M059J (cell line): ENCODE results near the gene TAGLN3. TPM values are rescaled to one million over a fixed set of nuclear protein-coding genes. Genes with fewer than 3 reads are reported as not detected.

Experiments
- DNase-seq: peaks from one replicate; pipeline ENCODE4 v3.0.0-alpha.2; 2012; ENCODE audit warnings: low read depth
- total RNA-seq: library from RNA; depleted of rRNA; stranded (reverse); fragments of >200 nt; shearing (Covaris generic); gene quantifications from 2 replicates; pipeline ENCODE4 v1.2.3, GENCODE V29; 2014; rRNA removed

Gene TAGLN3
- 1.6 and 3.2 TPM in 2 replicates for total RNA-seq

DNA sequence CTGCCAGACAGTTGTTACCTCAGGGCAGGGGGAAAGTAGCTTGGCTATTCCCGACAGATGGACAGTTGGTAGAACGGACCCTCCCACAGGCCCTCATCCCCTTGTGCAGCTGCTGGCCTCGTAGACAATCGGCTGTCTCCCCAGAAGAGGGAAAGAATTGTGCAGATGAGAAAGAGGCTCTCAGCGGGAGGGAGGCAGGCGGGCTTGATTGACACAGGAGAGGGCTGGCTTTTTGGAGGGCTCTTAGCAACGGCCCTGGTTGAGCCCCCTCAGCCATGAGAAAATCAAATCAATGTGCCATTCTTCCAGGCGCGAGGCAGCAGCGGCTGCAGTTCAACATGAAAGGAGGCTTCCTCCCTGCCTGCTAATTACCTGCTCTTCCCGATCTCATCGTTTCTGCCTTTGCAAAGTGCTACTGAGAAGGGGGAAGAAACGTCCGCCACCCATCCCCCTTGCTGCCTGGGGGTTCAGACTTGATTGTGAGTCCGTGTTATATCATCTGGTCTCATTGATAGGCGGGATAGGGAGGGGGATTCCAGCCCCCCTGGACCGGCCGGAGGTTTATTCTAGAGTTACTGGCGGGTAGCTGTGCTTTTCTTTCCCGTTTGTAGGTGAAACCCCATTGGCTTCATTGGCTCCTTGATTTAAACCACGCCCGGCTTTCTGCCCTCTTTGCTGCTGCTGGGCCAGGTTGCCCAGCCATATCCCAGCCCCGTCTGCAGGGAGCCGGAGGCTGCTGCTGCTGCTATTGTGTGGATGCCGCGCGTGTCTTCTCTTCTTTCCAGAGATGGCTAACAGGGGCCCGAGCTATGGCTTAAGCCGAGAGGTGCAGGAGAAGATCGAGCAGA is at the start of gene TAGLN3:
TAGLN3 (plus strand) TSS at position 287 of the 848 bp plus-strand sequence; CDS start at position 788, 501 bp downstream.
- DNase-seq: peak; percentile 63

DNA sequence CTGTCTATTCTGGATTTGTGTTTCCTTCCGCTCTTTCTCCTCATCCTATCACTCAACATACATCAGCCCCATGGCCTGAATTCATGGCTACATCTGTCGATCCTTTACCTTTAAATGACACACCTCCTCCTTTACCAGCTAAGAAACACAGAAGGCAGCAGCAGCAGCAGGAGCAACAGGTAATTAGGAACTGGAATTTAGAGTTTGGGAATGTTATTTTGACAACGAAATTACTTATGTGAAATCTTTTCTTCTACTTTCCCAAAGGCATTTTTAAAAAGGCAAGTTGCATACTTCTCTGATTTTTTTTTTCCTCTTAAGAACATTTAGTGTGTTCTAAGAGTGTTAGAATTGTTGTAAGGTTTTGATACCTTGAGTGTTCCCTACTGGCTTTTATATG is 49.0 kb upstream of the TAGLN3 start:
- DNase-seq: no peak

DNA sequence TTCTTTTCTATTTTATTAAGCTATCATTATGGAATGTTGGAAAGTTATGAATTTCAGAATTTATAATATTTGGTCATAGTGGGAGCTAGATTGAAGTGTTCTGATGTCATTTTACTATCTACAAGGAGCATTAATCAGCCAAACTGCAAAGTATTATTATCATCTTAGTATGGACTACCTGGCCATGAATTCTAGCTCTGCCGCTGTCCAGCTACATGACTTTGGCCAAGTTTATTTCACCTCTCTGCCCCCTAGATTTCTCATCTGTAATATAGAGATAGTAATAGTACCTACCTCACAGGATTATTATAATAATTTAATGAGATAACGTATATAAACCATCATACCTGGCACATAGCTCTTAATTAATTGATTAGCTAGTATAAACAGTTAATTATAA is 47.7 kb upstream of the TAGLN3 start:
- no peak for DNase-seq

DNA sequence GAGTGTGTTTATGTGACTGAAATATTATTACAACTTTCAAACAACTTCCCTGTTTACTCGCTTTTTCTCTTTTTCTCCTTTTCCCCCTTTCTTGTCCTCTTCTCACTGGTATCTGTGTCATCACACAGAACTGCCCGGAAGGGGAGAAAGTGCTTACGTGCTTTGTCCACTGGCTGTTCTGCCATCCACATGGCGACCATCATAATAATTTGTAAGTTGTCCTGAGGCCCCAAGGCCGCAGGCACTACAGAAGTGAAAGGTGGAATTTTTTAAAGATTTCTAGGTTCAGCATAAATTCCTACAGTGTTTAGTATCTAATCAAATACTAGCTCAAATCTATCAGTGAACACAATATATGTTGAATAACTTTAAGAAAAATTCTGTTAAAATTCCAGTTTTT is 46.6 kb upstream of the TAGLN3 start:
- DNase-seq: no peak

DNA sequence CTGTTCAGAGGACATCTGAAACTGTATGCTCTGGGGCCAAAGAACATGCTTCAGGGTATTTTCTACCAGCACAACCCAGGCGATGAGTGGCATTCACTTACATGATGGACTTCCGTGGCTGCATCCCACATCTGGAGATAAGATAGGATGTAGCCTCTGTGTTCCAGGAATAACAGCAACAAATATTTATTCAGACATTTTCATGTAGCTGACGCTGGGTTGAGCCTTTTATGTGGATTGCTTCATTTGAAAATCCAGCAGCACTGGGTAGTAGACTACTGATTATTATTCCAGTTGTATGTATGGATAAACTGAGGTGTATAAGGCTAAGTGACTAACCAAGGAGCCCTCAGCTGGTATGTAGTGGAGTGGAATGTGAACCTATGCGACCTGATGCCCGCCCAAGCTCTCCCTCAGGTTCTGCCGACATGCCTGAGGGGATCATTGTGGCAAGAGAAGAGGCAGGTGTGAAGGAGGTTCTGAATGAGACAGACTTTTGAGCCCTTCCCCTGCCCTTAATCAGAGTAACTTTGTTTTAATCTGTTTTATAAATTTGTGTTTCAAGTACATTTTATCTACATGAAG is 45.8 kb upstream of the TAGLN3 start:
- no peak for DNase-seq

DNA sequence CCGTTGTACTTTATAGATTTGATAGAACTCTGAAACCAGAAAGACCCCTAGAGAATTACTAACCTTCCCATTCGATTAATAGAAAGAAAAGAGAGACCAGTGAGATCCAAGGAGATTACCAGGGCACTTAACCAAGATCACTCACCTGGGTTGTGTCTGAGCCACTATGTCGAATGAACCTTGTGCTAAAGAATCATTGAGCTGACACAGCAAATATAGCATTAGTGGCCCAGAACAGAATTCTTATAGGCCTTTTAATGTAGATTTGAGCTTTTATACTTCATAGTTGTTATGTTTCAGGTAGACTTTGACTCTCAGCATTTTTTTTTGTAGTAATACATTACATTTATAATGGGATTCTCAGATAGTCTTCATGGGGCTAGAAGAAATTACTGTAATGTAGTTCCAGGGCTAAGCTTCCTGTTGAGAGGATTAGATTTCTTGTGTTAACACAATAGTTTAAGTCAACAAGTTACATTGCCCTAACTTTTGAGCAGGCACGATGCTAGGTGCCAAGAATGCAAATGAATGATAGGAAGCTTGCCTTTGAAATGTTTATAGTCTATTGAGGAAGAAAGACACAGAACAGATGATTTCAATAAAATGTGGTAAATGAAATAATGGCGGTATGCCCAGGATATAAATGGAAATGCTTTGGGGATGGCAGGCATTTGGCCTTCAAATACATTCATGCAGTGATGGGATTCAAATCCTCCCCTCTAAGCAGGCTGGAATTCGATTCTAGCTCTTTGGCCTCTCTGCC is 44.3 kb upstream of the TAGLN3 start:
- DNase-seq: peak; percentile 56

DNA sequence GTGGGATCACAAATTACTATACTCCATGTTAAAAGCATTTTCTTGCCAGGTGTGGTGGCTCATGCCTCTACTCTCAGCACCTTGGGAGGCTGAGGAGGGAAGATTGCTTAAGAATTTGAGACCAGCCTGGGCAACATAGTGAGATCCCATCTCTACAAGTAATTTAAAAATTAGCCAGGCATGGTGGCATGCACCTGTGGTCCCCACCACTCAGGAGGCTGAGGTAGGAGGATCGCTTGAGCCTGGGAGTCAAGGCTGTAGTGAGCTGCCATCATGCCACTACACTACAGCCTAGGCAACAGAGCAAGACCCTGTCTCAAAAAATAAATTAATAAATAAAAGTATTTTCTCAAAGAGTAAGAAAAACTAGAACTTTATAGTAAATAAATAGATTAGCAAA is 42.8 kb upstream of the TAGLN3 start:
- DNase-seq: no peak

DNA sequence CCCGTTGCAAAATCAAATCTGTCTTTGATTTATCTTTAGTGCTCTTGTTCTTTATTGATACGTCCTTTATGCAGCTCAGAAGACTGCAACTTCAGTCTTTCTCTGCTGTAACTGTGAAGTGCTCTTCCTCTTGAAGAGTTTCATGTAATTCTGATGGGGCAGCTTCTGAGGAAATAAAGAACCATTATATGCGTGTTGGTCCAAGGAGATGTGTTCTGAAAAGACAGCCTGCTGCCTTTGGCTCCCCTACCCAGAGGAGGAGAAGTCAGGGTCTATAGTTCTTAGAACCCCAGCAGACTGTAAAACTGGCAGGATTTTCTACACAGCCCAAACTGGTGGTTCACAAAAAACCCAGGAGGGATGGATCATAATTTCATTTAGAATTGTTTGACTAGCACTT is 42.3 kb upstream of the TAGLN3 start:
- DNase-seq: no peak

DNA sequence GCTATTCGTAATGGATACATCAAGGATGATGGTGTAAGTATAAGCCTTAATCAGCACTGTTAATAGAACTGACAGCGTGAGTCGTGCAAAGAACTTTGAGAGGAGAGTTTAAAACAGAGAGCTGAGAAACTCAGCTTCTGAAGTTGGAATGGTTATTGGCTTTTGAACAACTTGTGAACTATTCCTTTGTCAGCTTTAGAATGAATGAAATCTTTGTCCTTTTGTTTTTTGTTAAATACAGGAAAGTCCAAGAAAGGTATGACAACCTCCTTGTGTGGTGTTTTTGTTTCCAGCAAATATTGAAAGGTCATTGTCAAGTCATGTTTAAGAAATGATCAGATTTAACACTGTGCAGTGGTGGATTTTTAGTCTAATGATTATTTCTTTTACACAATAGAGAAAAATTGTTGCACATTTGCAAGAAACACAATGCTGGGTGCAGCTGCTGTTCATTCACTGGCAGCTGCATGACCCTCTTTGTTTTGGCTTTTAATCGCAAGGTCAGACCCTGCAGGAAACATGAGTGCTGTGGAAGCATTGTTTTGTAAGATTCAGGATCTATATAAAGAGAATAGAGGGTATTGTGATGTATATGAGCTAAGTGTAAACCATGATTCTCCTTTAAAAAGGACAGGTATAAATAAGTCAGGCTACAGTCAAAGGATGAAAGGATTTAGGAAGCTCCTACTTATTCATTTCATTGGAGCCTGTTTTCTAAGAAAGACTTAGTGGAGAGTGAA is 41.6 kb upstream of the TAGLN3 start:
- DNase-seq: no peak

DNA sequence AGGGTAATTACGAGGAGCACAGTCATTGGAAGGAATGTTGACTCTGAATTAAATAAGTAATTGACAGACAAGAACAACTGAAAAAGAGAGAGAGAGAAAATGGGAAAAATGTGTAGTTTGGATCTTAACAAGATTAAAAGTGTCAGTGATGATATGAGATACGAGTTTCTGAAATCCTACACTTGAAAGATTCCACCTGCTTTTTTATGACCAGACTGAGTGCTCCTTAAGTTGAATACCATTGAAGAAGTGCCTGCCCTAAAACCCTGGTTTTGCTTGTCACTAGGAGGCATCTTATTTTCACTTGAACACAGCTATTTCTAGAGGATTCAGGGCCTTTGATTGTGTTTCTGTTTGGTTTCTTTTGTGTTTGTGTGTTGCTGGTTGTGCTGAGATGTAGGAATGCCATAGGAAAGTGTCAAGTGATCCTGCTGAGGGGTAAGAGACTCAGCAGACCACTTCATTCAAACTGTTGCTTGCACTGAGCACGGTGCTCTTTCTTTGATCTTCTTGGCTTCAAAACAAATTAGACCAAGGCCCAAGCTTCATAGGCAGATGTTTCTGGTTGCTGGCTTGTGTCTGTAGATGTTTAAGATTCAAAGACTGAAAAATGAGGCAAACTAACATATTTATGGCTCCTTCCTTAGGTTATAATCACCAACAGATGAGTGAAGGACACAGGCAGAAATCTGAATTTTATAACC is 37.1 kb upstream of the TAGLN3 start:
- no peak for DNase-seq

DNA sequence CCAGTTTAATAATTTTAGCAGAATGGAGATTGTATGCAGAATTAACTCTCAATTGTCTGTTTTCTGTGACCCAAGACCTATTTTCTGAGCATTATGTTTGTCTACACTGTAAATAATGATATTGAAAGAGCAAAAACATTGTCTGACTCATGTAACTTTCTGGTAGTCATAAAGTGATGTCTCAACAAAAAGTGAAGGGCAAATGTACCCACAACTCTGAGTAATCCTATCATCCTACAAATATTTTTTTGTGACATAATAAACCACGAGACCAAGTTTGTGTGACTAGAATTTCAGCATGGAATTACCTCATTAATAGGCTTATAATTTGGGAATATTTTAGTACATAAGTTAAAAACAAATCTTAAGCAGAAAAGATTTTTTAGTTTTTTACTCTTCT is 35.3 kb upstream of the TAGLN3 start:
- peak; percentile 90 for DNase-seq

DNA sequence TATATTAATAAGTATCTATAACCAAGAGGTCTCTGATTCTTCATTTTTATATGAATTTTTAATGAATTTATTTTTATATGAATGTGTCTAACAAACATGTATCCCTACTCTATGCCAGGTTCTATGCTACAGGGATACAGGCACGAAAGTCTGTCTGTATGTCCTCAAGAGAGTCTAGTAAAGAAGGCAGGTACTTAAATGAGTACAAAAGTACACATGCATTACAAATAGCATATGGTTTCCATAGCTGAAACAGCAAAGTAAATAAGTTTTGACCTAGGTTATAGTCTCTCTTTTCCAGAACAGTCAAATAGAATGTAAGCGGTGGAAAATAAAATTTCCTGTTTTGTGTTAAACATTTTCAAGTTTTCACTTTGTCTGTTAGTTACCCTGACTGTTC is 33.2 kb upstream of the TAGLN3 start:
- no peak for DNase-seq

DNA sequence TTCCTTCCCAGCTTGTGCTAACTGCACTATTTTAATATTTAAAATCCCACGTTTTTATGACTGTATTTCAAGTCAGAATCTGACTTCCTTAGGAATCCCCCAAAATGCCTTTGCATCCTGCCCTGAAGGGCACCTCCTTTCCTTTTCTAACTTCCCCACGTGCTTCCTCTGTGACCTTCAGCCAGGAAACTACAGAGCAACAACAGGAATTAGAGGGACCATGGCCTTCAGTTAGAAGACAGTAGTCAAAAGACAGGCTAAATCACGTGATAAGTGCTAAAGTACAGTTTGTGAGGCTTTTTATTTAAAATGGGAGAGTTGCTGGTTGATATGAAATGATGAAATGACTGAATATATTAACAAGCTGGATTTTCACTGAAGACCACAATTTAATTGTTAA is 31.7 kb upstream of the TAGLN3 start:
- no peak for DNase-seq

DNA sequence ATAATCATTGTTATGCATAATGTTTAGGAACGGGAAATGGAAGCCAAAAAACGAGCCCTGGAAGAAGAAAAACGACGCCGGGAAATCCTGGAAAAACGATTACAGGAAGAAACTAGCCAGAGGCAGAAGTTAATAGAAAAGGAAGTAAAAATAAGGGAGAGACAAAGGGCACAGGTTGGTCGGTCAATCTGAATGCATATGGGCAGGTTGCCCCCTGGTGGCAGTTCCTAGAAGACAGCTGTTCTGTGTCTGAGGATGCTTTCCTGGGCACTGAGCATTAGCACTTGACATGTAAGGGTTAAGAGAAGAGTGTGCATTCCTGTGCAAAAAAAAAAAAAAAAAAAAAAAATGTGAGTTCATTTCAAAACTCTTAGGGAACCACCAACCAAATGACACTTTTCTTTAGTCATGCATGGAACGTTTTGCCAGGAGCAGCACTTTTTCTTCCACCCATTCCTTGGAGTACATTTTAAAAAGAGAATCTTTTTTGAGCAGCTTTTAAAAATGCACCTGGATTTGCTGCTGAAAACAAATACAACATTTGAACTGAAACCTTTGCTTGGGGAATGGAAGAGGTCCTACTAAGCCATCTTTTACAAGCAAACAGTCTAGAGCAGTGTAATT is 31.0 kb upstream of the TAGLN3 start:
- peak; percentile 83 for DNase-seq

DNA sequence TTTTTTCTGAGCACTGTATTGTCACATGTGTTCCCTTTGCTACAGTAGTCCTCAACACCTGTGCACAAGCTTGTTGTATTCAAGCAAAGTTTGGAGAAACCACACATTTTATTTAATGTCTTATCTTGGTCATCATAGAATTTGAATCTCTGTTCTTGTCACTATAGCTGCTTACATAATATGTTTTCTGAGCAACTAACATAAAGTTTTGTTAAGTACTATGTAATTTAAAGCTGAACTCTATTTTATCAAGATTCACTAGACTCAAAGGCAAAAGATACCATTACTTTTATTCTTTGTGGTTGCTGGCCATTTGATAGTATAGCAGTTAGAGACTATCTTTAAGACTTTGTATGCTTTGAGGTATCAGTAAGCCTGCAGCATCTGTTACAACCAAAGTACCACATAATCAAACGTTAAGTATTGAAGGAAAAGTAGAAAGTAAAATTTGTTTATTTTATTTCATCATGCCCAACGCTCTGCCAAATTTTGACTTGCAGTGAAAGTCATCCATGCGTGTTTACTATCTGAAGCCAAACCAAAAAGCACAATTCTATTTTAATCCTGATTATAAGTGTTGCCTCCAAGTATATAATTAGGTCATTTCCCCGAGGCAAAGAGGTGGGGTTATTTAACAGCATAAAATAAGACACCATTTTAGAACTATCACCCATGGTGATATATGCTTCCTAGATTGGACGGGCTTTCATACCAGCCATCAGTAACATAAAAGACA is 30.2 kb upstream of the TAGLN3 start:
- DNase-seq: no peak

DNA sequence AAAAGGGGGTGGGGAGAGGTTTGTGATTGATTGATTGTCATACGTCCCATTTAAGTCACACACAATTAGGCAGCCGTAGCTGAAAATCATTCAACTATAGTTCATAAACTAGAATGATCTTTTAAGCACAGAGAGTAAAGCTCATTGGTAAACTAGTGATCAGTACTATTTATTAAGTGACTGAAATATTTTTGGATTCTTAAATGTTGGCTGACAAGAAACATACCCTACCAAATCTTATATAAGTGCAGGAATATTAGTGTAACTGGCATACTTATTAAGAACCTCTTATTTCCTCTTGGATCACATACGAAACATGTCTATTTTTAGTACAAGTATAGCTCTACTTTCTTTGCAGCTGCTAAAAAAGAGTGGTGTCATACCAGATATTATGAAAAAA is 28.3 kb upstream of the TAGLN3 start:
- no peak for DNase-seq

DNA sequence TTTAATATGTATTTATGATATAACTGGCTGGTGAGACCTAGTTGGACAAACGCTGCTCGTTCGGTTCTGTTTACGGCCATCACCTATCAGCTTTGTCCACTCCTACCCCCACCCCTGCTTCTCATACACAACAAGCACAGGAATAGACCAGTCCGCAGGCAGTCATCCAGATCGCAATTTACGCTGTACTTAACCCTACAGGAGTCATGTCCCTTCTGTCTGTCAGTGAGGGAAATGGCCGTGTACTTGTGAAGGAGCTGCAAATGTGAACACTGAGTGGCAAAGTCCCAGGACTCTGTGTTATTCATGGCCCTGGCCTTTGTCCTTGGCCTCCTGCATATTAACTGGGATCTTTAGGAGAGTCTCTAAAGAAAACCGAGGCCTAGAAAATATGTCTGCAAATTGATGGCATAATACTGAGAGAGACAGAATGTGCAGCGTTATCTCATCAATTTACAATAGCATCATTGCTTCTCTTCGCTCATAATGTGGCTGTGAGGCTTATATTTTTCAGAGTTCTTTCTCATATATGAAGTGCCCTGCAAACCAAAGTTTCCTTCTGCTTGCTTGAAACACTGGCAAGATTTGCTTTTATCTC is 27.1 kb upstream of the TAGLN3 start:
- no peak for DNase-seq

DNA sequence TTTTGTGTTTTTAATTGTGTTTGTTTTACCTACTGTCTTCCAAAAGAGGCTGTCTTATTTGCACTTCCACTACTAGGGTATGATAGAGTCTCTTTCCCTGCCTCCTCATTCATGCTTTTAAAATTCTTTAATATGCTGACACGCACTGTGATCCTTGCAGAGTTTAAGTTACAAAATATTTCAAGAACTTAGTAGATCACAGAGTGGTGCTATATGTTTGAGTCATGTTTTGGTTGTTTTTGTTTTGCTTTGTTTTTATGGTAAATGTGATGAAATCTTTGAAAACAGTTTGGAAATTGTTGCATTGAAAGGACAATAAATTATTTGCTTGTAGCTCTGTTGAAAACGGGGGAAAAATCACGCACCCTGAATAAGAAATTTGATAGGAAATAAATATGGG is 25.8 kb upstream of the TAGLN3 start:
- DNase-seq: no peak

DNA sequence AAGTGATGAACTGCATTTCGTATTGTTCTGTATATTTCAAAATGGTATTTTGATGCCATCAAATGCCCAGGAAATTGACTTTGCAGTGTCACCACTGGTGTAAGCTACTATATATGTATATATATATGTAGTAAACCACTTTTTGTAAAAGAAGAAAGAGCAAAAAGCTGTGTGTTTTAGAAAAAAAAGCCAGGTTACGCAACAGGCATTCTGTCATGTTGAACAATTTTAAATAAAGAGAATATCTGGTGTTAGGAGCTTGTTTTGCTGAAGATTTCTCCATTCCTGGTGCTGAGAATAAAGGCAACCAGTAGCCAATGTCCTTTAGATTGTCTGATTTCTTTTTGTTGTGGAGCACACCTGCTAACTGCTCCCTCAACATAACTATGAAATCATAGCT is 23.6 kb upstream of the TAGLN3 start:
- no peak for DNase-seq

DNA sequence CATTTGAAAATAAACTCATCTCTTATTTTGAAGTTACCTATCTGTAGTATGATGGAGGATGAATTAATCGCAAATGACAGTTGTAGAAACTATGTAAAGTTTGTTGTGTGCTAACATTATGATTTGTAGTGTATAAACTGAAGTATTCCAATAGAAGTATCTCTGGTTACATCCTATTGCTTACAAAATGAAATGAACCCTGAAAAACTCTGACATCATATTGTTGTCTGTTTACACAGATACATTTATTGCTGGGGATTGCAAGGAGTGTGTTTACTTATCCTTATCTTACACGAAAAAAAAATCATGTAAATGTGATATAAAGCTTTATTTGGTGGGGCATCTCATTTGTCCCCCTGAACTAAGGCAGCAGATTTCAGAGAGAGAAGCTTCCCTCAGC is 22.5 kb upstream of the TAGLN3 start:
- no peak for DNase-seq
